Measurements from ENCODE around the gene NCAPD3. TPM values are rescaled to one million over a fixed set of nuclear protein-coding genes. Genes with fewer than 3 reads are reported as not detected.
A peak's percentile ranks its signal among the peaks of the same experiment; 100 is the strongest.

The NCAPD3 gene
- total and polyA plus RNA-seq, 9 of the 15 experiments (the other 6 are each of a cell fraction or from before 2014, with no cell fraction given) = 23.6 to 80.6 (median 58.6) TPM

- WGBS (ENCODE audit: insufficient coverage, low coverage, missing lambda C conversion rate) = 12% methylated on average over 10 of the region's 10 CpGs
- FAIRE-seq = peak; percentile 94
- no TSS peak for BruUV-seq (replicated peaks)
- TF ChIP-seq, protein P1, sequence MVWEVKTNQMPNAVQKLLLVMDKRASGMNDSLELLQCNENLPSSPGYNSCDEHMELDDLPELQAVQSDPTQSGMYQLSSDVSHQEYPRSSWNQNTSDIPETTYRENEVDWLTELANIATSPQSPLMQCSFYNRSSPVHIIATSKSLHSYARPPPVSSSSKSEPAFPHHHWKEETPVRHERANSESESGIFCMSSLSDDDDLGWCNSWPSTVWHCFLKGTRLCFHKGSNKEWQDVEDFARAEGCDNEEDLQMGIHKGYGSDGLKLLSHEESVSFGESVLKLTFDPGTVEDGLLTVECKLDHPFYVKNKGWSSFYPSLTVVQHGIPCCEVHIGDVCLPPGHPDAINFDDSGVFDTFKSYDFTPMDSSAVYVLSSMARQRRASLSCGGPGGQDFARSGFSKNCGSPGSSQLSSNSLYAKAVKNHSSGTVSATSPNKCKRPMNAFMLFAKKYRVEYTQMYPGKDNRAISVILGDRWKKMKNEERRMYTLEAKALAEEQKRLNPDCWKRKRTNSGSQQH (CRISPR knock-in tag; IDR thresholded peaks at IDR 0.05) = no peak
- TF ChIP-seq ZNF165 (CRISPR knock-in tag; IDR thresholded peaks at IDR 0.05; ENCODE audit: borderline replicate concordance) (no peak), BMI1 (IDR thresholded peaks at IDR 0.05; ENCODE audit: low read length) (no peak), POU5F1 (IDR thresholded peaks at IDR 0.05; ENCODE audit: borderline replicate concordance, low read depth, low read length, partially characterized antibody) (no peak), MLLT1 (IDR thresholded peaks at IDR 0.05) (no peak), KLF16 (IDR thresholded peaks at IDR 0.05) (0 out of 2 replicates have a peak, but pooled peaks have one; percentile 7), CTCF (IDR thresholded peaks at IDR 0.05 in 2 of 3, conservative IDR thresholded peaks at IDR 0.05 in 1 of 3; ENCODE audit: insufficient read depth in 2 of 3, low read depth in 1 of 3, low read length in 3 of 3) (peak; percentile 60 to 77 (median 72)), SMC3 (conservative IDR thresholded peaks at IDR 0.05; ENCODE audit: insufficient read depth, low read depth, low read length) (peak; percentile 59)
- TF ChIP-seq, protein P2, sequence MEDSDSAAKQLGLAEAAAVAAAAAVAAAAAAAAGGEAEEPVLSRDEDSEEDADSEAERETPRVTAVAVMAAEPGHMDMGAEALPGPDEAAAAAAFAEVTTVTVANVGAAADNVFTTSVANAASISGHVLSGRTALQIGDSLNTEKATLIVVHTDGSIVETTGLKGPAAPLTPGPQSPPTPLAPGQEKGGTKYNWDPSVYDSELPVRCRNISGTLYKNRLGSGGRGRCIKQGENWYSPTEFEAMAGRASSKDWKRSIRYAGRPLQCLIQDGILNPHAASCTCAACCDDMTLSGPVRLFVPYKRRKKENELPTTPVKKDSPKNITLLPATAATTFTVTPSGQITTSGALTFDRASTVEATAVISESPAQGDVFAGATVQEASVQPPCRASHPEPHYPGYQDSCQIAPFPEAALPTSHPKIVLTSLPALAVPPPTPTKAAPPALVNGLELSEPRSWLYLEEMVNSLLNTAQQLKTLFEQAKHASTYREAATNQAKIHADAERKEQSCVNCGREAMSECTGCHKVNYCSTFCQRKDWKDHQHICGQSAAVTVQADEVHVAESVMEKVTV (CRISPR knock-in tag; IDR thresholded peaks at IDR 0.05) = peak; percentile 49; the same call in 1 of the 2 replicates
These were observed 83.9 kb downstream of the NCAPD3 start for GRCh38 chr11:134139873-134140331.

More at GRCh38 chr11:134139873-134140331, 83.9 kb downstream of the NCAPD3 start:
- CTCF ChIA-PET (ENCODE audit: low intra/inter-chr PET ratio) = interaction anchor here (0.8 to 1.2 kb wide), 3 partner anchors 212 to 1061 kb away, joined by 3 to 4 read pairs (median 3); no protein-coding TSS in a partner anchor
- Histone ChIP-seq H3K79me2 (ENCODE audit: control insufficient read depth, insufficient read depth, low read length) (no peaks in the 10 kb centered on the region), H3K36me3 (ENCODE audit: control insufficient read depth, insufficient read depth, low read length) (no peaks in the 10 kb centered on the region), H2AFZ (ENCODE audit: low read depth, low read length) (no peak overlapping the region; the same call in 1 of the 2 replicates), H3K9ac (ENCODE audit: insufficient read depth in 1 of 2, low read depth in 2 of 2, low read length in 2 of 2) (no peak overlapping the region), H3K4me2 (ENCODE audit: insufficient read depth, low read length) (no peak overlapping the region), H3K27me3 (ENCODE audit: control insufficient read depth in 2 of 2, insufficient read depth in 2 of 2, low read length in 2 of 2) (peaks cover 0 to 15% of the 10 kb centered on the region in 2 experiments; a peak in 3 of 5 replicates), H3K4me3 (no peak overlapping the region), H4K20me1 (replicated peaks; ENCODE audit: control insufficient read depth, insufficient read depth, low read length) (no peaks in the 10 kb centered on the region), H3K9me1 (ENCODE audit: control insufficient read depth, insufficient read depth, low read length) (no peaks in the 10 kb centered on the region), H3K9me3 (replicated peaks; ENCODE audit: control insufficient read depth, insufficient read depth, low read depth, low read length) (no peaks in the 10 kb centered on the region), H3K4me1 (replicated peaks in 1 of 2; ENCODE audit: control insufficient read depth in 2 of 2, insufficient read depth in 2 of 2, low read length in 2 of 2) (no peaks in the 10 kb centered on the region), H3K27ac (ENCODE audit: extremely low read depth, low read depth, low read length) (no peak overlapping the region)
- ATAC-seq = peak; percentile 97
- intact Hi-C loops (cut with micrococcal nuclease) (loop anchor here (1.0 to 5.0 kb wide), 3 partner anchors 90 to 1063 kb away; no protein-coding TSS in a partner anchor), in situ Hi-C loops (cut with MboI) (loop anchor here (5.0 to 10.0 kb wide), 2 partner anchors 83 to 215 kb away; no protein-coding TSS in a partner anchor)
- peak; percentile 35 to 62 (median 44) for DNase-seq (ENCODE audit: extremely low read depth in 1 of 4, low spot score in 3 of 4)
- POLR2A ChIA-PET = no interaction called here
